NCI-H524 (cell line): Measurements from ENCODE around the gene CD99.

Experiments
- DNase-seq, 2 experiments: peaks; one replicate each; lab custom pipeline; 2025; lab: John Stamatoyannopoulos, UW

CD99 gene

GRCh38 chrX:2698604-2699003 lies 7.5 kb downstream of the CD99 start:
- no peak for DNase-seq

DNA sequence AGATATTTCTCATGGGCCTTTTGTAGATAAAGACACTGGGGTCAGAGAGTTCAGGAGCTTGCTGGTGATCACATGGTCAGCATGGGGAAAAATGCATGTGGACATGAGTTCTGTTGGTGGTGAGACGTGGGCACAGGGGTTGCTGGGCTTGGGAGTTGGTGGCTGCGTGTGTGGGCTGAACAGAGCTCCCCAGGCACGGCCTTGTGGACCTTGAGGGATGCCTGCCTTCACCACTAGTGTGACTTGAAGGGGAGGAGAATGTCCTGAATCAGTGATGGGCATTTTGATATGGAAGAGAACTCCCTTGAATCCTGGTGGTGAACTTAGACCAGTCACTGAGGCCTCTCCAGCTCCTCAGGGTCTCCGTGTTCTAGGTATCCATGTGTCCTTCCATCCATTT lies 8.9 kb downstream of the CD99 start:
- DNase-seq = no peak

GRCh38 chrX:2700405-2701320 lies 9.6 kb downstream of the CD99 start:
- DNase-seq = no peak

DNA sequence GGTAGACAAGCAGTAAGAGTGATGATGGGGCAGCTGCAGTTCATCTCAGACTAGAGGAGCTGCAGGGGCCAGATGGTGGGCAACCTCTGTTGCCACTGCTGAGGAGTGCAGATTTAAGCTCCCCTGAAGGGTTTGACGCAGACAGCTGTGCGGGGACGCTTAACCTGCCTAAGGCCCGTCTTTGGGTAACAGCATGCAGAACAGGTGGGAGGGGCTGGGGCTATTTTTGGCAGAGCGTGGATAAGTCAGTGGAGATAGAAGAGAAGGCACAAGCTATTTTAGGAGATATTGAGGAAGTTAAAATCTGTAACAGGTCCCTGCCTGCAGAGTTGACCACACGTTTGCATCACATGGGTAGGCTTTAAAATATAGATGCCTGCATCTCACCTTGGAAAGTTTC lies 10.5 kb downstream of the CD99 start:
- DNase-seq = no peak

DNA sequence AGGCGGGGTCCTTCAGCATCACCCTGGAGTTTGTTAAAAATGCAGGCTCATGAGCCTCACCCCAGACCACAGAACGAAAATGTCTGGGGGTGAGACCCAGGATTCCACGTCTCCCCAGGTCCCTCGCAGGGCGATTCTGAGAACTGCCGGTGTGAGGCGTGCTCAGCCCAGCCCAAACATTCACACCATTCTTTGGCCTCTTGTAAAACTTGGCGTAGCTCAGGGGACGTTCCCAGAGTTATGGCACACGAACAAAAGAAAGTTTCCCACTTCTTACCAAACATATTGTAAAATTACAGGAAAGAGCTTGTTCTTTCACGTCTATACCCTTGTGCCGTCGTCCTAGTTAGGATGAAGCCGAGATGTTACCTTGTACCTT lies 12.9 kb downstream of the CD99 start:
- DNase-seq = no peak

DNA sequence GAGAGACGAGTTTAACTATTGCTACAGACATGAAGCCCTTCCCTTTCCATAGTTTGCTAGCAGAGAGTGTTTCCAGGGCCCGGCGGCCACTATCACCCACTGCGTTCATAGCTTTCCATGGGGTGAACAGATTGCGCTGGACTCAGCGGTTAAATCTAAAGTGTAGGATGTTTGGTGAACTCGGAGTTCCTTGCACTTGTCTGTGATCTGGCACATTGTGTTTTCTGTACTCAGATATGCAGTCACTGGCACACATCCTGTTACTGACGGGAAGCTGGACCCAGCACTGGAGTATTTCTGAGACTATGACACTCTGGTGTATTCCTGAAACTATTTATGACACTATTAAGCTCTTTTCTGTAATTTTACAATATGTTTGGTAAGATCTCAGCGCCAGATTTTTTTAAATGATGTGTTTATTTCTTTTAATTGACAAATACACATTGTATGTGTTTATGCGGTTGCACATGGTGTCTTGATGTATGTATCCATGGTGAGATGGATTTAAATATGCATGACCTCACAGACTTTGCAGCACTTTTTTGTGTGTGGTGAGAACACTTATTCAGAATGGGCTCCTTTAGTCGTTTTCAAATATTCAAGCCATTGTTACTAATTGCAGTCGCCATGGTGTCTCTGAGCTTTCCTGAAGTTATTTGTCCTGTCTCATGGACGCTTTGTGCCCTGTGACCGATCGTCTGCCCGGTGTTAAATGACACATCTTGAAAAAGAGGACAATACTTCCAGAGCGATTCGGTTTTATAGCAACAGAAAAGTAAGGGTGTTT lies 14.1 kb downstream of the CD99 start:
- DNase-seq = no peak

- DNase-seq = no peak
These were observed 16.3 kb downstream of the CD99 start for GRCh38 chrX:2707334-2707760.

- DNase-seq = no peak
These were observed 16.9 kb downstream of the CD99 start for GRCh38 chrX:2708021-2708420.

DNA sequence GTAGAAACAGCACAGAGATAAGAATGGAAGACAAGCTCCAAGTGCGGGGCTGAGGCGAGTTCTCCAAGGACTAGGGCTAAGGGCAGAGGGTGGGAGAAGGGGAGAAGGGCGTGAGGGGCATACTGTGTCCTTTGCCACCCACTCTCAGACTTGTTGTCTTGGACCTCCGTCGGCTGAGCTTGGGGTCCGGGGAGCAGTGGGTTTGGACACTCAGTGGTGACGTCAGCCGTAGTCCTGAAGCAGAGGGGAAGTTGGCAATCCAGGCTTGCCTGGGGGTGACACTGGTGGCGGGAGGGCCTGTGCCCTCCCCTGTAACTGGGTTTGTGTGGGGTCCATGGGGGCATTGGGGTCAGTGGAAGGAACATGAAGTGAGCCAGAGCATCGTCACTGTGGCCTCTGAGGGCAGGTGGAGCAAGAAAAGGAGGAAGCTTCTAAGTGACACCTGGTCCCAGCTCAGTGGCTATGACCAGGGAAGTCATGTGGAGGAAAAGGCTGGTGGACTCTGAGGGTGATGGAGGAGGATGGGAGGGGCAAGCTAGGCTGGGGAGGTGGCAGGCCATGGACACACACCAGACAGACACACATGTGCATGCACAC lies 17.6 kb downstream of the CD99 start:
- no peak for DNase-seq

DNA sequence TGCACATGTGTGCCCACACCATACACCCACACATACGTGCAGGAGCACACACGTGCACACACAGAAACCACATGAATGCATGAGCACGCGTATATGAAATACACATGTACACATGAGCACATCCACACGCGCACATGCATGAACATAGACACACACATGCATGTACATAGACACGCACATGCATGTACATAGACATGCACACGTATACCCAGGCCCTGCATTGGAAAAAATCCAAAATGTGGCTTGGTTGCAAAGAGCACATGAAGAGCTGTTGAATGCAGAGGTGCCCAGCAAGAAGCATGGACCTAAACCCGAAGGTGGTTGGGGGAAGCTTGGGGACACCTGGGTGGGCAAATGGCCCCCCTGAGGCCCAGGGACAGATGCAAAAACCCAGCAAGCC lies 18.5 kb downstream of the CD99 start:
- DNase-seq = no peak

DNA sequence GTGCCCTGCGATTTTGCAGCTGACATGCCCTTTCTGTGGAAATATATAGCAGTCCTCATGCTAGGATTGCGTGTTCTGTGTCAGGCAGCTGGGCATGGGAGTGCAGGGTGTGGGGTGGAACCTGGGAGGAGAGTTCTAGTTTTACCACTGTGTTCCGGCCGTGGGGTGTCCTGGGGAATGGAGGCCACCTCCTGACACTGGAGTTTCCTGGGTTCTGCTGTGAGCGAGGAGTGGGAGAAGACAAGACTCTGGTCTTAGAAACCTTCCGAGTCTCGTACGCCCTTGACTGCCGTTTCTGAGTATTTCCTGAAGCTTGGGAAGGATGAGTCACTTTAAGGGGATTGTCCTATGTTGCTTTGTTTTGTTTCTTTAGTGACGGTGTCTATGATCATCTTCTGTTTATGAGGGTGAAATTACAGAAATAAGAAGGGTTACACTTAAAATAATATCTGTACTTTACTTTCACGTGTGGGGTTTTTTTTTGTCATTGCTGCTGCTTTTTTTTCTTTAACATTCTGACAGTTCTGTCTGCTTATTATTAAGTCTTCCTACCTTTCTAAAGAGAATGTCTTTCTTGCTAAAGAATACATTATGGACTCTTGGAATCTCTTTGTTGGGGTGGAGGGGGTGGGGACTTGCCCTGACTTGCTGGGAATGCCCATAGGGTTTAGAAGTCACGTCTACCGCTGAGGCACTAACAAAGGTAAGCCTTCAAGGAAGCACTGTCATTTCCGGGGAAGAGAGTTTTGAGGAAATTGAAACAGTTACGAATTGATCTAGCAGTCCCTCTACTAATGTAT lies 19.1 kb downstream of the CD99 start:
- DNase-seq = no peak

DNA sequence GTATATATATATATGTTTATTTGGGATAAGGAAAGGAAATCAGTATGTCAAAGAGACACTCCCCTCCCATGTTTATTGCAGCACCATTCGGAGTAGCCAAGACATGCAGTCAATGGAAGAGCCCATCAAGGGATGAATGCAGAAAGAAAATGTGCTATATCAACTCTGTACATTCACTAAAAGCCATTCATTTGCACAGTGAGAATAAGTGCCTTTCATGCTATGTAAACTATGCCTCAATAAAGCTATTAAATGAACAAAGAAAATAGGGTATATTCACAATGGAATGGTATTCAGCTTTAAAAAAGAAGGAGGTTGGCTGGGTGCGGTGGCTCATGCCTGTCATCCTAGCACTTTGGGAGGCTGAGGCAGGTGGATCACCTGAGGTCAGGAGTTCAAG lies 20.3 kb downstream of the CD99 start:
- DNase-seq = no peak

GRCh38 chrX:2712428-2712827 lies 21.3 kb downstream of the CD99 start:
- DNase-seq = no peak

DNA sequence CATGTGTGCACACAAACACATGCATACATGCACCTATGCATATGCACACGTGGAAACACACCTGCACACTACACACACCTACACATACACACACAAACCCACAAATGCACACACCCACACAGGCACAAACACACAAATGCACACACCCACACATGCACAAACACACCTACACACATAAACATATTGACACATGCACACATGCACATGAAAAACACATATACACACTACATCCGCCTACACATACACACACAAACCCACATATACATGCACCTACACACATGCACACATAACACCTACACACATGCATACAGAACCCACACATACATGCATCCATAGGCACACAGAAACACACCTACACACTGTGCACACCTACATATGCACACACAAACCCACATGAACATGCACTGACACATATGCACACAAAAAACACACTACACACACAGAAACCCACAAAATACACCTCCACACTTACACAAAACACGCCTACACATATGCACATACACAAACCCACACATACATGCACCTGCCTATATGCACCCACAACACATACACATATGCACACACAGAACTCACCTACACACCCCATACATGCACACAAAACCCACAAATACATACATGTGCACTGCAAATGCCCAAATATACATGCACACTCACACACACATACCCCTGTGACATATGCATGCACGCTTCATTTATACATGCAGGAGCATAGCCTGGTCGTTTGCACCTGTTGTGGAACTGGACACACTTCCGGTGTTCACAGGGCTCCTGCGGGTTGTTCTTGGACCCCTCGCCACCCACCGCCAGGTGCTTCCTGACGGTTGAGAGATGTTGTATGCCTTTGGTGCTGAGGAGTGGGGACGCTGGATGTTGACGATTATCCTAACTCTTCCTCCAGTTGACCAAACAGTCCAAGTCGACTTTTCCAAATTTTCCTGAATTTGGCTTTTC lies 22.1 kb downstream of the CD99 start:
- DNase-seq = no peak

DNA sequence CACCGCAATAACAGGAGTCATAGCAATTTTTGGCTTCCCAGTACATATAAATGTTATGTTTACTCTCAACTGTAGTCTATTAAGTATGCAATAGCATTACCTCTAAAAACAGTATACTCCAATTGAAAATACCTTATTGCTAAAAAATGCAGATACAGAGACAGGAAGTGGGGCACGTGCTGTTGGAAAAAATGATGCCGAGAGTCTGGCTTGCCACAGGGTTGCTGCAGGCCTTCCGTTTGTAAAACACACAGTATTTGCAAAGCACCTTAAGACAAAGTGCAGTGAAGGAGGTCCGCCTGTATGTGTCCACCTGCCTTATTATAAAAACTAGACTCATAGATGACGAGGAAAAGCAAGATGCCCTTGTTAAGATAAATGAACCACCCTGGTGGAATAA lies 23.5 kb downstream of the CD99 start:
- no peak for DNase-seq

DNA sequence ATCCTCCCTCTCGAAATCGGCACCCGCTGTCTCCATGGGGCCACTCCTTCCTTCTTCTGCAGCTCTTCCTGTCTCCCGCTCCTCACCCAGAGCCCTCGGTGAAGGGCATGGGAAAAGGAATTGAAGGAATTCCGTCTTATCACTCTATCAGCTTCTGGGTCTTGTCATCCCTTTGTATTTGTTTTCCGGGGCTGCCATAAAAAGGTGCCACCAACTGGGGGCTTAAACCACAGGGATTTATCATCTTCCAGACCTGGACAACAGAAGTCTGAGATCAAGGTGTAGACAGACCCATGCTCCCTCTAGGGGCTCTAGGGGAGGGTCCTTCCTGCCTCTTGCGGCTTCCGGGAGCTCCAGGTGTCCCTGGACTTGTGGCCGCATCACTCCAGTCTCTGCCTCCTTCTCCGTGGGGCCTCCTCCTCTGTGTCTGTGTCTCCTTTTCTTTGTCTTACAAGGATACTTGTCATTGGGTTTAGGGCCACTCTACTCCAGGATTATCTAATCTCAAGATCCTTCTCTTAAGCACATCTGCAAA lies 24.0 kb downstream of the CD99 start:
- DNase-seq = no peak

DNA sequence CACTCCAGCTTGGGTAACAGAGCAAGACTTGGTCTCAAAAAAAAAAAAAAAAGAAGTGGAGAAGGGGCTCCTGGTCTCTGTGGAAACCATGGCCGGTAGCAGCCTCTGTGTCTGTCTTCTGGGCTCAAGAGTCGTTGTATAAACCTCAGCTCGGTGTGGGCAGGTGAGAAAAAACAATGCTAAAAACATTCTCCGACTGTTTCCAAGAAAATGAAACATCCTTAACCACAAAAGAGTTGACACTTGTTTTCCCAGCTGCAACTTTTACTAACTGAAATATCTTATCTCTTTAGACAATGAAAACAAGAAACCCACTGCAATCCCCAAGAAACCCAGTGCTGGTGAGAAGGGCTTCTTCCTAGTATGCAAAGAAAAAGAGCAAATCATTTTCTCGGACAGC lies 26.2 kb downstream of the CD99 start:
- DNase-seq = no peak

- DNase-seq = no peak
These were observed 27.7 kb downstream of the CD99 start for GRCh38 chrX:2718821-2719220.

DNA sequence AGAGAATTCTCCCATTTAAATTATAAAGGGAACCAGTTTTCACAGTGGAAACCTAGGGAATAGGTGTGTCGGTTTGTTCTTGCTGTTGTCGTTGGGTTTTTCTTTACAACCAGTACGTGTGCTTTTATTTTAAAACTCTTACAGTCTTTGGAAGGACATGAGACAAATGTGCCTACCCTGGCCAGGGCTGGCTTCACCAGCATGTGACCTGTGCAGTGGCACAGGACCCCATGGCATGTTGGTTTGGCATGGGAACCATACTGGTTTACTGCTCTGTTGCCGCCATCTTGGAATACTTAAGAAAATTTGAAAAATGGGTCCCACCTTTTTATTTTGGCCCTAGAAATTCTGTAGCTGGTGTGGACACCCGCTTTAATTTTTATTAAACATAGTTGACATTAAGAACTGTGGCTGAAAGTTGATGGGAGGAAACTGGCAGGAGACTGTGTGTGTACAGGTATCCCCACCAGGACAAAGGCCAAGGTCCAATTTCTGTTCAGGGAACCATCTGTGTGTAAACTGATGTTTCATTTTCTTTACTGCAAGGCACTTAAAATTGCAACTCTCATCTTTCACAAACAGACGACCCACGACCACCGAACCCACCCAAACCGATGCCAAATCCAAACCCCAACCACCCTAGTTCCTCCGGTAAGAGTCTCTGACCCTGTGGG lies 28.8 kb downstream of the CD99 start:
- no peak for DNase-seq

DNA sequence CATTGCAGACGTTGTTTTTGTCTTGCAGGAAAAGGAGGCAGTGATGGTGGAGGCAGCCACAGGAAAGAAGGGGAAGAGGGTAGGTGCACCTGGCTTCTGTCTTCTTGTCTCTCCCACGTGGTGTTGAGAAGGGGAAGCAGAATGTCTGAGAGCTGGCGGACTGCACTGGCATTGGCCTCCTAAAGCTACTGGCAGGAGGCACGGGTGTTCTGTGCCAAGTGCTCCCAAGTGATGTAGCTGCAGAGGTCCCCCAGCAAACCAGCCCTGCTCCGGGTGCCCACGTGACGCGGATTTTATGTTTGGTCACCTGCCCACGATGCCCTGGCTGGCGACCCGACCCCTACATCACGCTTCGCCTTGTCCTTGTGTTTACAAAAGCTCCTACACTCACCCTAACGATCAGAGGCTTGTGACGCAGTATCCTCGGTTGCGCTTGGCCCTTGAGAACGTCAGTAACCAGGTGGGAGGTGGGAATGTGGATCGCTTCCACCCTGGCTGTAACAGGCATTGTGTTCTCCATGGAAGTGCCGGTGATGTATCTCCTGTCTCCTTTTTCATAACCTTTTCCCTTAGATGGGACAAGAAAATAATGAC lies 32.3 kb downstream of the CD99 start:
- no peak for DNase-seq
